ENCODE results near the gene SUSD1.
A peak's percentile ranks its signal among the peaks of the same experiment; 100 is the strongest.
"Not testable (repeated sequence)": the region's sequence is repeated elsewhere in the genome, so short reads cannot be mapped to it uniquely, and the experiment has no call there.

SUSD1 gene

GRCh38 chr9:112173489-112174221, 1.4 kb downstream of the SUSD1 start:
- no peak for DNase-seq

- DNase-seq = no peak
Observed at GRCh38 chr9:112170968-112171367, 4.1 kb downstream of the SUSD1 start.

- DNase-seq = no peak
Observed at GRCh38 chr9:112170235-112170634, 4.9 kb downstream of the SUSD1 start.

- no peak for DNase-seq
Observed at GRCh38 chr9:112169368-112169767, 5.7 kb downstream of the SUSD1 start.

- DNase-seq = no peak
Observed at GRCh38 chr9:112168197-112168596, 6.9 kb downstream of the SUSD1 start.

- no peak for DNase-seq
Observed at GRCh38 chr9:112166176-112167140, 8.6 kb downstream of the SUSD1 start.

- peak; percentile 47 for DNase-seq
Observed at GRCh38 chr9:112162621-112163413, 12.3 kb downstream of the SUSD1 start.

- no peak for DNase-seq
Observed at GRCh38 chr9:112159781-112160180, 15.3 kb downstream of the SUSD1 start.

- DNase-seq = no peak
Observed at GRCh38 chr9:112158656-112159367, 16.3 kb downstream of the SUSD1 start.

GRCh38 chr9:112157961-112158360, 17.1 kb downstream of the SUSD1 start:
- DNase-seq = no peak

- no peak for DNase-seq
Observed at GRCh38 chr9:112157087-112157486, 18.0 kb downstream of the SUSD1 start.

- no peak for DNase-seq
Observed at GRCh38 chr9:112149211-112149610, 25.9 kb downstream of the SUSD1 start.

GRCh38 chr9:112145886-112146285, 29.2 kb downstream of the SUSD1 start:
- DNase-seq = no peak

GRCh38 chr9:112144807-112145206, 30.3 kb downstream of the SUSD1 start:
- DNase-seq = no peak

- no peak for DNase-seq
Observed at GRCh38 chr9:112142420-112142819, 32.7 kb downstream of the SUSD1 start.

GRCh38 chr9:112140936-112141335, 34.2 kb downstream of the SUSD1 start:
- DNase-seq = no peak

GRCh38 chr9:112137066-112137465, 38.0 kb downstream of the SUSD1 start:
- no peak for DNase-seq

GRCh38 chr9:112135706-112136105, 39.4 kb downstream of the SUSD1 start:
- DNase-seq = no peak

- DNase-seq = not testable (repeated sequence)
Observed at GRCh38 chr9:112133806-112134205, 41.3 kb downstream of the SUSD1 start.

- no peak for DNase-seq
Observed at GRCh38 chr9:112132356-112132755, 42.7 kb downstream of the SUSD1 start.

GRCh38 chr9:112130997-112131396, 44.1 kb downstream of the SUSD1 start:
- no peak for DNase-seq

- DNase-seq = no peak
Observed at GRCh38 chr9:112130347-112130746, 44.8 kb downstream of the SUSD1 start.

All from SIG-M5 (cell line).